Fibroblast of lung (primary cell): Measurements from ENCODE around the gene PSTPIP2. TPM values are rescaled to one million over a fixed set of nuclear protein-coding genes. Genes with fewer than 3 reads are reported as not detected.

ENCODE experiments used
- DNase-seq, 2 donors: peaks; one replicate each; pipeline versions ENCODE4 v3.0.0 to v3.0.0-alpha.2; 2010; ENCODE audit warnings: low read depth in 2 of 2
- H2AFZ ChIP-seq: 2 replicates; pipeline ENCODE4 v1.5.1; 2012; ENCODE audit warnings: low read length, control low read depth, inconsistent platforms
- H3K27ac ChIP-seq: 2 replicates; pipeline ENCODE4 v1.5.1; 2011; ENCODE audit warnings: low read length, control low read depth; ENCODE audit not compliant: insufficient read depth
- H3K27me3 ChIP-seq: 2 replicates; pipeline ENCODE4 v1.5.1; 2011; ENCODE audit warnings: mild to moderate bottlenecking, low read length; ENCODE audit not compliant: control insufficient read depth, insufficient read depth
- H3K36me3 ChIP-seq: 2 replicates; pipeline ENCODE4 v1.5.1; 2011; ENCODE audit warnings: low read length; ENCODE audit not compliant: control insufficient read depth, insufficient read depth
- H3K4me1 ChIP-seq: 2 replicates; pipeline ENCODE4 v1.5.1; 2011; ENCODE audit warnings: low read length; ENCODE audit not compliant: control insufficient read depth, insufficient read depth; ENCODE audit errors: extremely low read depth
- H3K4me2 ChIP-seq: 2 replicates; pipeline ENCODE4 v1.5.1; 2011; ENCODE audit warnings: low read length, control low read depth; ENCODE audit not compliant: insufficient read depth; ENCODE audit errors: extremely low read depth
- H3K4me3 ChIP-seq, 4 experiments: fragments of 200-600 bp in 1 of 4; sonication (generic) in 1 of 4; replicated peaks in 1 of 4; 2 replicates each; pipeline ENCODE4 v1.5.1; 2011 to 2016; ENCODE audit warnings: low read length in 4 of 4, low read depth in 3 of 4, mild to moderate bottlenecking in 3 of 4, control low read depth in 2 of 4, inconsistent platforms in 1 of 4, mixed read lengths in 1 of 4; ENCODE audit not compliant: insufficient read depth in 1 of 4; ENCODE audit errors: control extremely low read depth in 1 of 4
- H3K79me2 ChIP-seq: 2 replicates; pipeline ENCODE4 v1.5.1; 2012; ENCODE audit warnings: mild to moderate bottlenecking, low read length, inconsistent platforms; ENCODE audit not compliant: control insufficient read depth, insufficient read depth
- H3K9ac ChIP-seq: 2 replicates; pipeline ENCODE4 v1.5.1; 2011; ENCODE audit warnings: mild to moderate bottlenecking, low read length, control low read depth; ENCODE audit not compliant: insufficient read depth
- H3K9me3 ChIP-seq: 2 replicates; pipeline ENCODE4 v1.5.1; 2012; ENCODE audit warnings: low read depth, low read length; ENCODE audit not compliant: control insufficient read depth, insufficient read depth
- H4K20me1 ChIP-seq: 2 replicates; pipeline ENCODE4 v1.5.1; 2011; ENCODE audit warnings: low read length; ENCODE audit not compliant: control insufficient read depth, insufficient read depth; ENCODE audit errors: extremely low read depth
- CTCF ChIP-seq, 2 donors: IDR thresholded peaks in 1 of 2; conservative IDR thresholded peaks in 1 of 2; 1 replicate in 1 of 2; 2 replicates in 1 of 2; pipeline ENCODE4 v1.5.1; 2011 to 2012; ENCODE audit warnings: low read length in 2 of 2, control low read depth in 1 of 2, inconsistent platforms in 1 of 2, low read depth in 1 of 2, mild to moderate bottlenecking in 1 of 2
- EZH2 ChIP-seq: IDR thresholded peaks from 2 replicates; pipeline ENCODE4 v1.5.1; 2012; ENCODE audit warnings: low read length, control low read depth, mild to moderate bottlenecking; ENCODE audit errors: missing control alignments
- polyA plus RNA-seq, 2 donors: library from polyadenylated mRNA; depleted of rRNA in 1 of 2; stranded (reverse) in 1 of 2; unstranded in 1 of 2; fragments of >200 nt; gene quantifications; 2 replicates each; pipeline ENCODE4 v1.2.1, GENCODE V29; 2011 to 2012; ENCODE audit warnings: missing spikeins in 1 of 2
- total RNA-seq: library from RNA; depleted of rRNA; stranded (reverse); fragments of >200 nt; gene quantifications from 2 replicates; pipeline ENCODE4 v1.2.1, GENCODE V29; 2014

PSTPIP2 gene
- total and polyA plus RNA-seq, 2 donors (not counting 1 experiment from before 2014, with no cell fraction given): 13.4 to 18.4 TPM

DNA sequence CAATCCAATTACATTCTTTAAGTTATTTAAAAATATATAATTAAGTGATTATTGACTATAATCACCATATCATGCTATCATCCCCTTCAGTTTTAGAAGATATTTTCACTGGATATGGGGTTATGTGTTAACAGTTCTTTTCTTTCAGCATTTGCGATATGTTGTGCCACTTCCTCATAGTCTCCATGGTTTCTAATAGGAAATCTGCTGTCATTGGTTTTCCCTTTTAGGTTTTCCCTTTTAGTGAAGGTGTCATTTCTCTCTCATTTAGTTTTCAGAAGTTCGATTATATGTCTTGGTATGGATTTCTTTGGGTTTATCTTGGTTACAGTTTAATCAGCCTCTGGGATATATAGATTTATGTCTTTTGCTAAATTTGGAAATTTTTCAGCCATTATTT lies 70.2 kb downstream of the PSTPIP2 start:
- H2AFZ ChIP-seq: no peak overlapping the region
- no peaks in the 10 kb centered on the region for H3K4me1 ChIP-seq
- H3K9ac ChIP-seq: no peak overlapping the region
- H3K9me3 ChIP-seq: no peaks in the 10 kb centered on the region
- H3K36me3 ChIP-seq: peaks cover 2% of the 10 kb centered on the region
- TF ChIP-seq EZH2 (no peak), CTCF (conservative IDR thresholded peaks at IDR 0.05 in 1 of 2, IDR thresholded peaks at IDR 0.05 in 1 of 2; ENCODE audit: low read depth in 1 of 2, low read length in 2 of 2) (no peak)
- no peak for DNase-seq
- no peak overlapping the region for H3K4me2 ChIP-seq
- H3K4me3 ChIP-seq: no peak overlapping the region
- H3K27me3 ChIP-seq: no peaks in the 10 kb centered on the region
- H3K27ac ChIP-seq: no peak overlapping the region
- no peaks in the 10 kb centered on the region for H4K20me1 ChIP-seq
- no peaks in the 10 kb centered on the region for H3K79me2 ChIP-seq

DNA sequence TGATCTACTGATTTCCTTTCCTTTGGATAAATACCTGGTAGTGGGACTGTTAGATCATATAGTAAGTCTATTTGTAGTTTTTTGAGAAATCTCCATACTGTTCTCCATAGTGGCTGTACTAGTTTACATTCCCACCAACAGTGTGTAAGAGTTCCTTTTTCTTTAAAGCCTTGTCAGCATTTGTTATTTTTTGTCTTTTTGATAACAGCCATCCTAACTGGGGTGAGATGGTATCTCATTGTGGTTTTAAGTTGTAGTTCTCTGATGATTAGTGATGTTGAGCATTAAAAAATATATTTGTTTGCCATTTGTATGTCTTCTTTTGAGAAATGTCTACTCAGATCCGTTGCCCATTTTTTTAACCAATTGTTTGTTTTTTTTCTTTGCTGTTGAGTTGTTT lies 71.0 kb downstream of the PSTPIP2 start:
- H3K9ac ChIP-seq: no peak overlapping the region
- DNase-seq: no peak
- no peak overlapping the region for H2AFZ ChIP-seq
- no peaks in the 10 kb centered on the region for H3K9me3 ChIP-seq
- H4K20me1 ChIP-seq: no peaks in the 10 kb centered on the region
- no peak overlapping the region for H3K4me3 ChIP-seq
- no peak overlapping the region for H3K27ac ChIP-seq
- no peak overlapping the region for H3K4me2 ChIP-seq
- TF ChIP-seq EZH2 (no peak), CTCF (conservative IDR thresholded peaks at IDR 0.05 in 1 of 2, IDR thresholded peaks at IDR 0.05 in 1 of 2; ENCODE audit: low read depth in 1 of 2, low read length in 2 of 2) (no peak)
- H3K36me3 ChIP-seq: peaks cover 2% of the 10 kb centered on the region
- no peaks in the 10 kb centered on the region for H3K4me1 ChIP-seq
- H3K79me2 ChIP-seq: no peaks in the 10 kb centered on the region
- no peaks in the 10 kb centered on the region for H3K27me3 ChIP-seq

GRCh38 chr18:45999536-45999935 lies 72.5 kb downstream of the PSTPIP2 start:
- H2AFZ ChIP-seq: no peak overlapping the region
- H3K9ac ChIP-seq: no peak overlapping the region
- H3K9me3 ChIP-seq: no peaks in the 10 kb centered on the region
- H4K20me1 ChIP-seq: no peaks in the 10 kb centered on the region
- H3K36me3 ChIP-seq: peaks cover 2% of the 10 kb centered on the region
- H3K4me1 ChIP-seq: no peaks in the 10 kb centered on the region
- no peak overlapping the region for H3K4me2 ChIP-seq
- no peak for DNase-seq
- no peaks in the 10 kb centered on the region for H3K27me3 ChIP-seq
- H3K27ac ChIP-seq: no peak overlapping the region
- no peak overlapping the region for H3K4me3 ChIP-seq
- no peaks in the 10 kb centered on the region for H3K79me2 ChIP-seq
- no peak for TF ChIP-seq EZH2
- no peak for TF ChIP-seq CTCF (conservative IDR thresholded peaks at IDR 0.05 in 1 of 2, IDR thresholded peaks at IDR 0.05 in 1 of 2; ENCODE audit: low read depth in 1 of 2, low read length in 2 of 2)
